ENCODE data around the gene ZRANB3. TPM values are rescaled to one million over a fixed set of nuclear protein-coding genes. Genes with fewer than 3 reads are reported as not detected.
"Not testable (repeated sequence)": the region's sequence is repeated elsewhere in the genome, so short reads cannot be mapped to it uniquely, and the experiment has no call there.

Gene ZRANB3
- total RNA-seq, 2 experiments from 2014 or later = 13.4 to 16.2 TPM

DNA sequence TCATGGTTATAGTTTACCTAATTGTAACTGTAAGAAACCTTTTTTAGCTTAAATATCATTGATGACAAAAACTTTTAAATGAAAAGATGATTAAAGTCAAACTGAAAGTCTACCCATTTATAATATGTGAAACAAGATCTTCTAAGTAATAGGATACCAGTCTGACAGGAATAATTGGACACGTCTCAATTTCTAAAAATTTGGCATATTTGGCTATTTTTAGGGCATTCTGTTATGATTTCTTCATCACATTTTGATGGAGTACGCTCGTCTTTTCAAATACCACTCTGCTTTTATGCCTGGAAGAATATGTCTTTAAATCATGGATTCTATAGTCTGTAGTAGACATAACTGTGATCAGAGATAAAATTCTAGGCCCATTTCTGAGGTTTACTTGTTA lies 1.6 kb upstream of the ZRANB3 start:
- Mint-ChIP-seq H3K27me3 (no peaks in the 10 kb centered on the region), H3K36me3 (peaks cover 2% of the 10 kb centered on the region), H3K4me3 (no peak overlapping the region), H3K27ac (no peak overlapping the region), H3K9me3 (no peaks in the 10 kb centered on the region), H3K4me1 (ENCODE audit: low read depth) (peaks cover 29% of the 10 kb centered on the region)
- POLR2A ChIA-PET = no interaction called here
- no peak for DNase-seq
- CTCF ChIA-PET = interaction anchor here (1.1 to 1.9 kb wide), 2 partner anchors 59 to 177 kb away, joined by 4 read pairs; no protein-coding TSS in a partner anchor
- intact Hi-C loops (cut with micrococcal nuclease) = loop anchor here (5.0 to 10.0 kb wide), 2 partner anchors 130 to 358 kb away; no protein-coding TSS in a partner anchor

DNA sequence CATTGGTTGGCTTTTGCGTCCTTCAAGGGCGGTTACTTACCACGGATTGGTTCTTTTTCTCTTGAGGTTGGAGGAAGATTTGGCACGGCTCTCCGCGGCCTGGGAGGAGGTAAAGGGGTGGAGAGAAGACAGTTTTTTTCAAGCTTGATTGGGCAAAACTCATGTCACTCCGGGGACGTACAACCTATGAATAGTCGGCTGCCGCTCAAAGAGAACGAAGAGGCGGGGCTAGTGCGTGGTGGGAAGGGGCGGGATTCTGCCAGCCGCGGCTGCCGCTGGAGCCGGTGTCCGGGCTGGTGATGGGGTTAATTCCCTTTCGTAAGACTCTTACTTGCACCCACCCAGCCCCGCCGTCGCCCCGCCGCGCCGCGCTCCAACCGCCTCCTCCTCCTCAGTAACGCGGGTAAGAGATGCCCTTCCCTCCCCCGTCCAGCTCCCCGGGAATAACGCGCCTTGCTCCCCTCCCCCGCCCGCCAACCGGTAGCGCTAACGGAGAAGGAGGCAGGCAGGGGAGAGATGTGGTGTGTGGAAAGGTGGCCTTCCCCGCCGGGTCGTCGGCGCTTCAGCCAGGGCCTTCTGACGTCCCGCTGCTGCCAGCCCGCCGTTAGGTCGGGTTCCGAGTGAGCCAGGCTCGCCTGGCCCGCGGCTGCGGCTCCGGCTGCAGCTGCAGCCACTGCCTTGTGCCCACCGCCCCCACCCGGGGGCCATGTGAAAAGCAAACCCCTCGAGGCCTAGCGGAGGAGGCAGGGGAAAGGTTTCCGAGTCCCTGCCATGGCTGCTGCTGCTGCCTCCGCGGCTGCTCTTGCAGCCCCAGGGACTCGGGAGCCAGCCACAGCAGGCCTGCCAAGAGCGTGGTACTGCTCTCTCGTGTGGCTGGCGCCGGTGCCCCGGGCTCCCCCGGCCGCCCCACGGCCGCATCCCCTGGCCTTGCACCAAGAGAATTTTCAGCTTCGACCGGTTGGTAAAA lies 496 bp upstream of the ZRANB3 start, which contains the start of gene R3HDM1:
Gene R3HDM1, plus strand, starts transcription at position 254 of the 967 bp plus-strand sequence. CDS start 73,362 bp downstream, outside the sequence.
- peak; percentile 97 for DNase-seq
- intact Hi-C loops (cut with micrococcal nuclease) = loop anchor here (1.0 to 10.0 kb wide), 9 partner anchors 131 to 851 kb away; partner anchors contain the start of genes DARS1, MCM6 and UBXN4
- H3K9me3 Mint-ChIP-seq = no peaks in the 10 kb centered on the region
- no peaks in the 10 kb centered on the region for H3K27me3 Mint-ChIP-seq
- ChIA-PET CTCF (interaction anchor here (0.6 to 1.9 kb wide), 5 partner anchors 58 to 527 kb away, joined by 3 to 6 read pairs (median 4); no protein-coding TSS in a partner anchor), POLR2A (interaction anchor here (0.8 to 1.6 kb wide), 4 partner anchors 71 to 613 kb away, joined by 3 to 7 read pairs (median 4); partner anchors contain the start of gene CCNT2)
- no peak within 1 kb of the TSS for H3K4me3 Mint-ChIP-seq
- H3K4me1 Mint-ChIP-seq (ENCODE audit: low read depth) = peaks cover 29% of the 10 kb centered on the region
- H3K27ac Mint-ChIP-seq = peak within 1 kb of the TSS; percentile 71
- H3K36me3 Mint-ChIP-seq = no peaks in the 10 kb centered on the region

- Mint-ChIP-seq H3K36me3 (peaks cover 4% of the 10 kb centered on the region), H3K27me3 (no peaks in the 10 kb centered on the region), H3K4me1 (ENCODE audit: low read depth) (peaks cover 22% of the 10 kb centered on the region), H3K4me3 (no peak overlapping the region), H3K9me3 (no peaks in the 10 kb centered on the region), H3K27ac (no peak overlapping the region)
- DNase-seq = no peak
- CTCF ChIA-PET = no interaction called here
- intact Hi-C loops (cut with micrococcal nuclease) = no loop called here
- POLR2A ChIA-PET = no interaction called here
These were observed 3.0 kb downstream of the ZRANB3 start for GRCh38 chr2:135528006-135528405.

DNA sequence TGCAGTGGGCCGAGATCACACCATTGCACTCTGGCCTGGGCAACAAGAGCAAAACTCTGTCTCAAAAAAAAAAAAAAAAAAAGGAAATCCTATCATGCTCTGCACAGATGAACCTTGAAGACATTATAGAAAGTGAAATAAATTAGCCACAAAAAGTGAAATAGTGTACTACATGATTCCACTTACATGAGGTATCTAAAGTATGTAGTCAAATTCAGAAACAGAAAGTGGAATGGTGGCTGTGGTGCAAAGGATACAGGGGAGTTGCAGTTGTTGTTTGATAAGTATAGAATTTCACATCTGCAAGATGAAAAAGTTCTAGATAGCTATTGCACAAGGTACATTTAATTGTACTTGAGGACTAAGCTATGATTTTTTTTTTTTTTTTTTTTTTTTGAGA lies 5.2 kb downstream of the ZRANB3 start:
- intact Hi-C loops (cut with micrococcal nuclease) = no loop called here
- no peak overlapping the region for H3K4me3 Mint-ChIP-seq
- CTCF ChIA-PET = no interaction called here
- H3K27ac Mint-ChIP-seq = no peak overlapping the region
- H3K27me3 Mint-ChIP-seq = no peaks in the 10 kb centered on the region
- peaks cover 14% of the 10 kb centered on the region for H3K36me3 Mint-ChIP-seq
- no peak for DNase-seq
- no peaks in the 10 kb centered on the region for H3K9me3 Mint-ChIP-seq
- POLR2A ChIA-PET = no interaction called here
- peaks cover 16% of the 10 kb centered on the region for H3K4me1 Mint-ChIP-seq (ENCODE audit: low read depth)

DNA sequence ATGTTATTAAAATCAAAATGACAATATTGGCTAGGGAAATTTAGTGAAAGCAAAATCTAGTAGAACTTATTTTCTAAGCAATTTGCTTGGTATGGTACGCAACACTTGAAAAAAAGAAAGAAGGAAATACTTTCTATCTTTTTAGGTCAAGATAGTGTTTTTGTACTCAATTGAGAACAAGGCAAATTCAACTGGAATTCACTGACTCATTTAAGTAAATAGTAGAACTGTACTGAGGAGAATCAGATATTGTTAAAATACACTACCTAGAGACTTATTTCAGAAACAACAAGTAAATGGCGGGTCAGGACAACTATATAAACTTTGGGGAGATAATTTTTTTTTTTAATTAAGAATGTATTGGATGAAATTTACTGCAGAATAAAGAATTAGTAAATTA lies 18.9 kb downstream of the ZRANB3 start:
- H3K9me3 Mint-ChIP-seq = peaks cover 10% of the 10 kb centered on the region
- DNase-seq = no peak
- peaks cover 4% of the 10 kb centered on the region for H3K36me3 Mint-ChIP-seq
- H3K4me1 Mint-ChIP-seq (ENCODE audit: low read depth) = peaks cover 6% of the 10 kb centered on the region
- no peaks in the 10 kb centered on the region for H3K27me3 Mint-ChIP-seq
- CTCF ChIA-PET = no interaction called here
- no peak overlapping the region for H3K27ac Mint-ChIP-seq
- intact Hi-C loops (cut with micrococcal nuclease) = no loop called here
- no peak overlapping the region for H3K4me3 Mint-ChIP-seq
- POLR2A ChIA-PET = no interaction called here

GRCh38 chr2:135510577-135510976 lies 20.4 kb downstream of the ZRANB3 start:
- DNase-seq = no peak
- H3K27me3 Mint-ChIP-seq = no peaks in the 10 kb centered on the region
- no peak overlapping the region for H3K4me3 Mint-ChIP-seq
- no peak overlapping the region for H3K27ac Mint-ChIP-seq
- CTCF ChIA-PET = no interaction called here
- intact Hi-C loops (cut with micrococcal nuclease) = no loop called here
- POLR2A ChIA-PET = no interaction called here
- H3K36me3 Mint-ChIP-seq = peaks cover 4% of the 10 kb centered on the region
- peaks cover 6% of the 10 kb centered on the region for H3K4me1 Mint-ChIP-seq (ENCODE audit: low read depth)
- H3K9me3 Mint-ChIP-seq = peaks cover 10% of the 10 kb centered on the region

GRCh38 chr2:135504811-135505210 lies 26.2 kb downstream of the ZRANB3 start:
- intact Hi-C loops (cut with micrococcal nuclease) = no loop called here
- peaks cover 22% of the 10 kb centered on the region for H3K36me3 Mint-ChIP-seq
- H3K4me3 Mint-ChIP-seq = no peak overlapping the region
- CTCF ChIA-PET = no interaction called here
- DNase-seq = no peak
- POLR2A ChIA-PET = no interaction called here
- H3K27ac Mint-ChIP-seq = no peak overlapping the region
- H3K27me3 Mint-ChIP-seq = no peaks in the 10 kb centered on the region
- H3K4me1 Mint-ChIP-seq (ENCODE audit: low read depth) = no peaks in the 10 kb centered on the region
- peaks cover 7% of the 10 kb centered on the region for H3K9me3 Mint-ChIP-seq

- intact Hi-C loops (cut with micrococcal nuclease); CTCF ChIA-PET; DNase-seq; H3K27ac Mint-ChIP-seq; H3K27me3 Mint-ChIP-seq; H3K4me3 Mint-ChIP-seq; H3K4me1 Mint-ChIP-seq (ENCODE audit: low read depth); POLR2A ChIA-PET: not testable (repeated sequence)
- Mint-ChIP-seq H3K9me3 (peaks cover 32% of the 10 kb centered on the region), H3K36me3 (peaks cover 39% of the 10 kb centered on the region)
These were observed 32.4 kb downstream of the ZRANB3 start for GRCh38 chr2:135498588-135498987.

- DNase-seq = no peak
- Mint-ChIP-seq H3K4me3 (no peak overlapping the region), H3K36me3 (peaks cover 30% of the 10 kb centered on the region), H3K27ac (no peak overlapping the region), H3K27me3 (no peaks in the 10 kb centered on the region), H3K9me3 (peaks cover 25% of the 10 kb centered on the region), H3K4me1 (ENCODE audit: low read depth) (no peaks in the 10 kb centered on the region)
- intact Hi-C loops (cut with micrococcal nuclease) = no loop called here
- CTCF ChIA-PET = no interaction called here
- POLR2A ChIA-PET = no interaction called here
These were observed 36.1 kb downstream of the ZRANB3 start for GRCh38 chr2:135494917-135495316.

DNA sequence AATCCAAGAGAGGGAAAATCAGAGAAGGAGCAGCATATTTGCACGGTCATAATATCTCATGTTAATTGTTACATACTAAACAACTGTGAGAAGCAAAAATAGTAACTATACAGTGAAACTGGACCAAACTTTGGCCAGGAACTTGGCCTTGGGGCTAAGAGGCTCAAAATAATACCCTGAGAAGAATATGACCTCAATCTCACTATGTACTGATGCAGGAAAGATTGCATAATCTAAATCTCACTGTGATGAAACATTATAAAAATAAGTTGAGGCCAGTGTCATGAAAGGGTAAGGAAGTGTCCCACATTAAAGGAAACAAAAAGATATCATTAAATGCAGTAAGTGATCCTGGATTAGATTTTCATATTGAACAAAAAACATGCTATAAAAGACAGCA lies 36.5 kb downstream of the ZRANB3 start:
- Mint-ChIP-seq H3K27ac (no peak overlapping the region), H3K27me3 (no peaks in the 10 kb centered on the region), H3K36me3 (peaks cover 27% of the 10 kb centered on the region), H3K4me3 (no peak overlapping the region), H3K9me3 (peaks cover 23% of the 10 kb centered on the region), H3K4me1 (ENCODE audit: low read depth) (no peaks in the 10 kb centered on the region)
- ChIA-PET POLR2A (no interaction called here), CTCF (no interaction called here)
- no peak for DNase-seq
- intact Hi-C loops (cut with micrococcal nuclease) = no loop called here

DNA sequence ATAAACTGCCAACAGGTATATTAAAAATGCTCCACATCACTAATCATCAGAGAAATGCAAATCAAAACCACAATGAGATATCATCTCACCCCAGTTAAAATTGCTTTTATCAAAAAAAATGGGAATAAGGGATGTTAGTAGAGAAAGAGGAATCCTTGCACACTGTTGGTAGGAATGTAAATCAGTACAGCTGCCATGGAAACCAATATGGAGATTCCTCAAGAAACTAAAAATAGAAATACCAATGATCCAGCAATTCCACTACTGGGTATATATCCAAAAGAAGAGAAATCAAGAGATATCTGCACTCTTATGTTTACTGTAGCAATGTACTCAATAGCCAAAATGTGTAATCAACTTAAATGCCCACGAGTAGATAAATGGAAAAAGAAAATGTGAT lies 40.6 kb downstream of the ZRANB3 start:
- Mint-ChIP-seq H3K27me3 (no peaks in the 10 kb centered on the region), H3K27ac (no peak overlapping the region), H3K4me1 (ENCODE audit: low read depth) (no peaks in the 10 kb centered on the region), H3K9me3 (peaks cover 3% of the 10 kb centered on the region), H3K4me3 (no peak overlapping the region), H3K36me3 (peaks cover 27% of the 10 kb centered on the region)
- CTCF ChIA-PET = interaction anchor here (0.5 kb wide), 1 partner anchor 111 kb away, joined by 3 read pairs; no protein-coding TSS in a partner anchor
- POLR2A ChIA-PET = no interaction called here
- intact Hi-C loops (cut with micrococcal nuclease) = no loop called here
- no peak for DNase-seq

DNA sequence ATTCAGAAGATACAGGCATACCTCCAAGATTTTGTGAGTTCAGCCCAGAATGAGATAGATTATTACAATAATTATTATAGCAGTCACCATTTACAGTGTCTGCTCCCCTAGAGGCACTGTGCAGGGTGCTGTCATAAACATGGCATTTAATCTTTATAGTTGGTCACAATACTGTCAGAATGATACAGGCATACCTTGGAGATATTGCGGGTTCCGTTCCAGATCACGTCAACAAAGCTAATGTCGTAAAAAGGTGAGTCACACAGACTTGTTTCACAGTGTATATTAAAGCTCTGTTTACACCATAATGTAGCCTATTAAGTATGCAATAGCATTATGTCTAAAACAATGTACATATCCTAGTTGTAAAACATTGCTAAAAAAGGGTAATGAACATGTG lies 45.6 kb downstream of the ZRANB3 start:
- H3K9me3 Mint-ChIP-seq = peaks cover 3% of the 10 kb centered on the region
- no peak overlapping the region for H3K4me3 Mint-ChIP-seq
- no peak for DNase-seq
- peaks cover 26% of the 10 kb centered on the region for H3K36me3 Mint-ChIP-seq
- intact Hi-C loops (cut with micrococcal nuclease) = no loop called here
- H3K27ac Mint-ChIP-seq = no peak overlapping the region
- ChIA-PET CTCF (no interaction called here), POLR2A (no interaction called here)
- no peaks in the 10 kb centered on the region for H3K4me1 Mint-ChIP-seq (ENCODE audit: low read depth)
- H3K27me3 Mint-ChIP-seq = no peaks in the 10 kb centered on the region
